ENCODE results near the gene ZNF148.

ZNF148 gene

DNA sequence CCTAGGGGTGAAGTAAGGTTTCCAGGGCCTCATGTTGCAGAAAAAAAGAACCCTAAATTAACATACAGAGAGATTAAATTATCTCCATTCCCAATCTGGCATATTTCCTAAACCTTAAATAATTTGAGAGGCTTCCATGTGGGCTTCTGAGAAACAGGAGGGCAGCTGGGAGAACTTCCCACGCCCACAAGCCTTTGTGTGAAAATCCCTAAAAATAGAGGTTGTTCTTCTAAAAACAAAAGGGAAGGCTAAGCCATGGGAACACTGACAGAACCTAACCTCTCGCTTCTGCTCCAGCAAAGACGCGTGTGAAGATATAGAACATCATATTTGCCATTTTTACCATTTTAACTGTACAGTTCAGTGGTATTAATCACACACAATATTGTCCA, 161.8 kb downstream of the ZNF148 start:
- DNase-seq = no peak

DNA sequence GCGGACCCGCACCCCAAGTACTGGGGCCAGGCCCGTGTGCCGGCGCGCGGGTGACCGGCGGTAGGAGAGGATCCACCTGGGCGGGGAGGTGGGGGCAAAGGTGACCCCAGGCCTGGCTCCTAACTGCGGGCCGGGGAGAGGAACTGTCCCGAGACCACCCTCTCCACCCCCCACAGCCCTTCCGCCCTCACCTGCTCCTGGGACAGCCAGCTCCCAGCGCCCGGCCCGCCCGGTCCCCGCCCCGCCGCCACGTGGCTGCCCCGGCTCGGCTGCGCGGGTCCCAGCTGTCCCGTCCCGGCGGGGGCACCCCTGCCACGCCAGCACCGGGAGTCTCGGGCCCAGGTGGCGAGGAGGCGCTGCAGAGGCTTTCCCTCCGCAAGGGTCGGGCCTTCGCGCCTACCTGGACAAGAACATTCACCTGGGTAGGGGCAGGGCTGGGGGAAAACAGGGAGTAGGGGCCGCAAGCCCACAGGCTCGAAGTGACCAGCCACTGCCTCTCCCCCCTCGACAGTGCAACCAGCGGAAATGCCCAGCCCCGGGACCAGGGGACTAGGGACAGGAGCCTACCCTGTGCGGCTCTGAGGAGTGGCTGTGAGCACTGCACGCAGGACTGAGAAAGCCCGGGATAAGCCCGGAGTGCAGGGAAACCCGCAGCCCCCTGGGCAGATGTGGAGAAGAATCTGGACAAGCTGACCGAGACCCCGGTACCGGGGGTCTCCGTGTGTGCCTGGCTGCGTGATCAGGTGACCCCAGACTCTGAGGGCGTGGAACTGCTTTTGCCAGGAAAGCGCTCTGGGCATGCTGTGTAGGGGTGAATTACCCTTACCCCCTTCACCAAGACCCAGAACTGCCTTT, 162.4 kb downstream of the ZNF148 start, which contains the start of gene SLC12A8:
Gene SLC12A8 (minus strand): TSS at position 240 of the 855 bp plus-strand sequence. CDS start 1,399 bp downstream, outside the sequence.
- no peak for DNase-seq

DNA sequence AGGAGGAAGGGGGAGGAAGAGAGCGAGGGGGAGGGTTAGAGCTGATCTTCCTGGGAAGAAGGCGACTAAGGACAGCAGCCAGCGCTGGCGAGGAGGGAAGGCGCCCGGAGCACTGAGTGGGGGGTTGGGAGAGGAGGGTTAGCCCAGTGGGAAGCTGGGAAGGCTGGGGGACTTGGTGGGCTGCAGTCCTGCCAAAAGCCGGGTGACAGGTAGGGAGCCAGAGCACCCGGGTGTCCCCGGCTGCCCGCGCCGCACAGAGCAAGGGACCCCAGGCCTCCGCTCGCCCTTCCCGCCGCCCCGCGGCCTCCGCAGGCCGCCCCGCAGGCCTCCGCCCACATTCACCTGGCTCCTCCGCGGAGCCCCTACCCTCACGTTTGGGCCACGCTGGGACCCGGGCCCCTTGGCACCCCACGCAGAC, 163.0 kb downstream of the ZNF148 start:
- no peak for DNase-seq

DNA sequence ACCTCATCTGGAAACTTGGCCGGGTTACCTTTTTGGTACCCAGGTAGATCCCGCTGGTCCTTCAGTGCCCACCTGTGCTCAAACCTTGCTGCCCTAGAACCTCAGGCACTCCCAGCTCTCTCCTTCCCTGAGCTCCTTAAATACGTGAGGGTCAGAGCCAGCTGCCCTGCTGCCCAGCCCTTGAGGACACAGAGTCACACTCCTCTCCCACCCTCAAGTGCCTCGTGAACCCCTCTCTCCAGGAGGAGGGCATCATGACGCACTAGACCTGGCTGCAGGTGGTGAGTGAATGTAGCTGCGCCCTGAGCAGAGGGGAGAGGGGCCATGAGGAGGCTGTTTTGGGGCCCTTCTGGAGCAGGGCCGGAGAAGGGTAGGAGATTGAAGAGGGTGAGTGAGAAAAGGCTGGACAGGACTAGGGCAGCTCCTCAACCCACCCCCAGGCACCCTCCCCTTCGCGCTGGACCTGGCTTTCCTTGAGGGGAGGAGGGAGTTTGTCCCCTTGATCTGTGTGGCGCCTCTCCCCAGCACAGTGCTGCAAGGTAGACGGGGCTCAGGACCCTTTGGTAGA, 163.5 kb downstream of the ZNF148 start:
- DNase-seq = no peak

DNA sequence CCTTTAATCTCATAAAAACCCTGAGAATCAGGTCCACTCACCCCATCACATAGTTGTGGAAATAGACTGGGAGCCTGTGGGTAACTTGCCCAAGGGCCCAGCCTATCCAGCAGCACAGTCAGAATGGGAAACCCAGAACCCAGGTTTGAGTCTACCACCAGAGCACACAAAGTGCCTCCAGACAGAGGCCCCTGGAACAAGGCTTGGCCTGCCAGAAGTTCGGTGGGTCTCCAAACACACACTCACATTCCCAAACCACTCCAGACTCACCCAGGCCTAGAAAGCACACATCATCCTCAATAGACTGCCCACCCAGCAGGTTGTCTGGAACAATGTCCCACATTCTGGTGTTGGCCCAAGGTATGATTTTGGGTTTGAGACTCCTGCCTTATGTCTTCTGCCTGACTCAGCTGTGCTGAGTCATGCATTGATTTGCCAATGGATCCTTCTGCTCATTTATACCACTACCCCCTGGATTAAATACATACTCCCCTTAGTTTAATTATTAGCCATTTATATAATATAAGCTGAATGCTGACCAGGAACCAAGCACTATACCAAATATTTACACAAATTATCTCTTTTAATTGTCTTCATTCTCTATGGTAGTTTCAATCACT, 167.1 kb downstream of the ZNF148 start:
- DNase-seq = no peak

DNA sequence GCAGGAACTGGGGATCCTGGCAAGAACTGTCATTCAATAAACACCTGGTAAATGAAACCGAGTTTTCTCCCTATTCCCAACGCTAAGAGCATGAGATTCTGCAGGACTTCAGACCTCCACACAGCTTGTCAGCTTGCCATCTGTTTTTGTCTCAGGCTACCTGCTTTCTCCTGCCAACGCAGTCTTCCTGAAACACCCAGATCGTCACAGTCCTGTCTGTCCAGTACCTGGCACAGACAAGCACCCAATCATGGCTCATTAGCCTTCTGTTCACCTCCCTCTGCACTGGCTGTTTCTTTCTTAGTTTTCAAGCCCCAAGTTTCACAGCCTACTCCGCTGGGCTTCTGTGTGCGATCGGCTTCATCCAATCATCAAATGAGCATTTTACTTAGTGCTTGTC, 167.6 kb downstream of the ZNF148 start:
- DNase-seq = no peak

DNA sequence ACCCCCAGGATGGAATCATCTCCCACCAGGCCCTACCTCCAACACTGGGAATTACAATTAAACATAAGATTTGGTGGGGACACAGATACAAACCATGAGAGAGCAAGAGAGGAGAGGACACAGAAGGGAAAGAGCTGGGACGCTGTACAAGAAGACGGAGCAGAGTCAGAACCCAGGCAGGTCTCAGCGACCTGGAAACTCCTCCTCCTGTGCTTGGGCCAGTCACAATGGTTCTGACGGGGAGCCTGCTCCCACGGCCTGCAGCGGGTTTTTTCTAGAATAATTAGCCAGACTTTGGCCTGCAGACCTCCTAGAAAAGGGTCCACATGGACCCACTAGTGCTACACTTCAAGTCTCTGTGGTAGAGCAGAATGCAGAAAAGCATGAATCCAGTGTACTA, 168.2 kb downstream of the ZNF148 start:
- DNase-seq = no peak

DNA sequence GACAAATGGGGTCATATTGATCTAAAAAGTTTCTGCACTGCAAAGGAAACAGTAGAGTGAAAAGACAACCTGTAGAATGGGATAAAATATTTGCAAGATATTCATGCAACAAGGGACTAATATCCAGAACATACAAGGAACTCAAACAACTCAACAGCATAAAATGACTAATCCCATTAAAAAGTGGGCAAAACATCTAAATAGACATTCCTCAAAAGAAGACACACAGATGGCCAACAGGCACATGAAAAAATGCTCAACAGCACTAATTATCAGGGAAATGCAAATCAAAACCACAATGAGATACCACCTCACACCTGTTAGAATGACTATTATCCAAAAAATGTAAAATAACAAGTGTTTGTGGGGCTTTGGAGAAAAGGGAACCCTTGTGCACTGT, 171.4 kb downstream of the ZNF148 start:
- DNase-seq = no peak

DNA sequence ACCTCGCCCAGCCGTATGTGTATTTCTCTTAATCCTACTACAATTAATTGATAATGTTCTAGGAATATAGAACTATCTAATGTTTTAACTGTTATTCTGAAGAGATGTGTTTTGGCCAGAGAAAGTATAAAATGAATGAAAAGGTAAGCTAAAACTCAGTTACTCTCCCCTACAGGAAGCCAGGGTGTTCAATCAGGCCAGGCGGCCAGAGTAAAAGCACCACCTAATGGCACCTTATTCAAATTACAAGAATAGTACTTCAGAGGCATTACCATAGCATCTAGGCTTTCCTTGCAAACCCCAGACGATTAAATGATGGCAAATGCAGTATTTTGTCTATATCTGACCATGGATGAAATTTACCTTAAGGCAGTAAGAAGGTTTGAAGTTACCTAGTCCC, 172.9 kb downstream of the ZNF148 start:
- no peak for DNase-seq

DNA sequence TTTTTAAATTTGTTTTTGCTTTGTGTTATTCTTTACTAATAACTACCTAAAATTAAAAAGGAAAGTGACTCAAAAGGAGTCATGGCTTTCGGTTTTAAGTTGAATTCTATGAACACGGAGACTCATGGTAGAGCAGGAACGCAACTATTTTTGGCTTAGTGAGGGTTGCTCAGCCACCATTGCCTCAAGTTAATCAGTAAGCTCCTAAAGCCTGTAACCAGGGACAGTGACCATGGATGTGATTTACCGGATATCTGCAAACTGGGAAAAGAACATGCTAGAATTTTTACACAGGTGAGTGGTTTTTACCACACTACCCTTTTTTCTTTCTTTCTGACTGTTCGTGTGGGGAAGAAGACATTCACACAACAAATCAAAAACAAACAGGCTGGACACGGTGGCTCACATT, 174.4 kb downstream of the ZNF148 start:
- DNase-seq = no peak

DNA sequence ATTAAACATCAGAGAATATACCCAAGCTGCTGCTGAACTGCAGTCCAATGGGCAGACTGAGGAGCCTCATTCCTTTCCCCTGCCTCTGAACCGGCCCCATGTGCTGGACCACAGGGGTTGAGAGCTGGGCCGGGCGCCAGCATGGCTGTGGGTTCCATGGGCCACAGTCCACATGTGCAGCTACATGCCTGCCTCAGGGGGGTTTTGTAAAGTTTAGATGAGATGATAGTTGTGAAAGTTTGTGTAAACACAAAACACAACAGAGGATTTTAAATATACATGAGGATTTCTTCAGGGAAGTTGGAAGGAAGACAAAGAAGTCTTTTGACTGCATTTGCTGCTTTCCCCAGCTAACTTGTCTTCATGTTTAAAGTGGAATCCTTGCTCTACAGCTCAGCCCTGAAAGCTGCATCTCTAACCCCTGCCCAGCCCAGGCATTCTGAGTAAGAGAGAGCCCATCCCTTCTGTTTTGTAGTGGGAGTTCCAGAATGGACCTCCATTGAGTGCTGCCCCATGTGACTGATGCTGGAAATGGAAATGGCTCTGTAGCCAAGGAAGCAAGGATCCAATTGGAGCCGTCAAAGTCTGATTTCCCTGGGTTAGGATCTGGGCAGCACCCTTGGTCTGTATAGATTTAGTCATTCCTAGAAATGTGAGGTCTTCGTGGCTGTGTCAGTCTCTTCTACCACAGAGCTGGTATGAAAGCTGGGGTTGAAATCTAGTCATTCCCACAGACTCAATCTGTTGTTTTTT, 180.1 kb downstream of the ZNF148 start:
- no peak for DNase-seq

DNA sequence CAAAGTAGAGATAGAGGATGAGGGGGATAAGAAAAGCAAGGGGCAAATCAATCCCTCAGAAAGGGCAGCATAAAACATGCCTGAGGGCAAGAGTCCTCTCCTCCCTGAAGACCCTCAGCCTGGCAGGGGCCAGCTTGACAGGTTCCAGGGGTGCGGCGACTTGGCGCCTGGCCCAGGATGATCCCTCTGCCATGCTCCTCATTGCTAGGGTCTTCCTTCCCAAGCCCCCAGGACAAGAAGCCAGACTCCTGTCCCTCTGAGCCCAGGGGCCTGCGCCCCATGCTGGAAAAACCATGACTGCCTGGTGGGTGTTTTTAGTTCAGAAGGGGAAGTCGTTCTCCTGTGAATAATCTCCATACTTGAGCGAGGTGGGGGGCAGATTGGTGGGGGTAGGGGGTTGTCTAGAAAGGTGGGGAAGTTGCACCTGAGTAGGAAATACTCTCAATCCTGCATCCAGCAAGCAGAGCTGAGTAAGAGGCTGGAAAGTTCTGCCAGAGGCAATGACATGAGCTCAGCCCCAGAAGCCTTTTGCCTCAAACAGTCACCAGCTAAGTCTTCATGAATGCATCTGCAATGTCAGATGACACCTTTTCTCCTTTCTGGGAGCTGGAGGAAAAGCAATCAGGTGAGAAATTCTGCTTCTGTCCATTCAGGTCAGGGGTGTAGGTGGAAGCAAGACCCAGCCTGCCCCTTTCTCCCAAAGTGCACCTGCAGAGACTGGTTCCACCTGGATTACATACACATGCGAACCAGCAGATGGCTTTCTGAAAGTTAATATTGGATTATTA, 180.9 kb downstream of the ZNF148 start:
- DNase-seq = no peak

DNA sequence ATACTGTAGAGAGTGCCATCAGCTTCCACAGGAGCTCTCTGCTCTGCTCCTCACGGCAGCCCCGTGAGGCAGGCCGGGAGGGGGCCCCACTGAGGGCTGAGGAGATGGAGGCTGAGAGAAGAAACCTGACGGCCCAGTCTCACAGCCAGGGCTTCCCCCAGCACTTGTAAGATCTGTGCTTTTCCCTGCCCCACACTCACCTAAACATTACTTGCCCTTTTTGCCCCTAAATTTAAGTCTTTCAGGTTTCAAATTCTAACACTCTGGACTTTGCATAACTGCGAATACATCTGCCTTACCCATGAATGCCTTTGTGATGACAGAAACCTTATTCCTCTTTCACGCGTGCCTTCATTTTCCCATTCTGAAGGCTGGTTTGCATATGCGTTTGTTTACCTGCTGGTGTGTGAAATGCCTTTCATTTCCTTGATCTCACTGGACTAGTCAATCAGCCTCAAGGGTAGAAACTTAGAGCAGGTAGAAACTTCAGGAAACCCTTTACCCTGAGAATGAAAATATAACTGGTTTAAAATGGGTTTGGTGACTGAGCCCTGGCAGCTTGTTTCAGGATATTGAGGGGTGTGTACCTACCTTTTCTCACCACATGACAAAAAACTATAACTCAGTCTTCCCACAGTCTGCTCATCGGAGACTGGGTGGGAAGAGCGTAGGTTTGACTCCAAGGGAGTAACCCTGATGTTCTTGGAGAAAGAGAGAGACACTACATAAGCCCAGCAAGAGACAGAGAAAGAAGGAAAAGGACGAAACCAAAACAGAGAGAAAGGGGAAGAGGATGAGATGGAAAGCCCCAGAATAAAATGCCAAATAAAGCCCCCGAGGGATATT, 182.7 kb downstream of the ZNF148 start:
- no peak for DNase-seq

DNA sequence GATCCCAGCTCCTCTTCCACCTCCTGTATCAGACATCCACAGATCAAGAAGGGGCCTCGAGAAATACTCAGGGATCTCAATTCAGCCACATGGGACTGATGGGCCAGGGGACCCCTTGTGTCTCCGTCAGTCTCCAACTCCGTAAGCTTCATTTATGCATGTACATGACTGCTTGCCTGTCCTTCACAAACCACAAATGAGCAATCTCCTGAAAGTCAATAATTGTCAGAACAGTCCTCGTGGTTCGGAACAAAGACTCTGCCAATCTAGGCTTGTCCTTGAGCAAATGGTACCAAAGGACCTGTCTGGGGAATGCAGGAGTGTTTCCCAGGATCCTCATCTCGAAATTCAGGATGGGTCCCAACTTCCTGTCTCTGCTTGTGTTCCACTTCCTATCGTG, 183.4 kb downstream of the ZNF148 start:
- DNase-seq = no peak

DNA sequence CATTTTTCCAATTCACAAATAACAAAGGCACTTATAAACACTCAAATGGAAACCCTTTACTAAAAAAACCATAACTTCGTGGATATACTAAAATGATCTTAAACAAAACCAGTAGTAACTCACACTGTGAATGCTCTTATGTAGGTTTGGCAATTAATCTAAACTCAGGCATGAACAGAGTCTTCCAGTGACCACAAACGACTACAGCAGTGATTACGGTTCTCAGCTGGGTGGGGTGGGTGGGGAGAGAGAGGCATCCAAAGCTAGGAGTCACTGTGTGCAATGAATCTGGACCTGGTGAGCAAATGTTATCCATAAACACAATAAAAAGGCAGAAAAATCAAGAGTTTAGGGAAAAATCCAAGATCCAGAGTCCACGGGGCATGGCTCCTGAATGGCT, 183.9 kb downstream of the ZNF148 start:
- no peak for DNase-seq

DNA sequence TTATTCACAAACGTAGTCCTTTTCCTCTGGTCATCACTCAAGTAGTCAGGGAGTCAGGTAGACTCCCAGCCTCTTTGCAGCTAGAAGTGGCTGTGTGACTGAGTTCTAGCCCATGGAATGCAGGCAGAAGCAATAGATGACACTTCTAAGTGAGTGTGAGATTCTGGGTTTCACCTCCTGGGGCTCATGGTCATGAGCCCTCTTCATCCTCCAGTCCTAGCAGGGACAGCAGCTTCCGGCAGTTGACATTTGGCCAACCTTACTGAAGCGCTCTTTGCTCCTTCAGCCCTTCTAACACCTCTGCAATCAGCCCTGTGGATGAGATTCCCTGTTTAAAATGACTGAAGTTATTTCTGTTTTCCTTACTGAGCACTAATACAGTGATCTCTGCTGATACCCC, 184.3 kb downstream of the ZNF148 start:
- DNase-seq = no peak

DNA sequence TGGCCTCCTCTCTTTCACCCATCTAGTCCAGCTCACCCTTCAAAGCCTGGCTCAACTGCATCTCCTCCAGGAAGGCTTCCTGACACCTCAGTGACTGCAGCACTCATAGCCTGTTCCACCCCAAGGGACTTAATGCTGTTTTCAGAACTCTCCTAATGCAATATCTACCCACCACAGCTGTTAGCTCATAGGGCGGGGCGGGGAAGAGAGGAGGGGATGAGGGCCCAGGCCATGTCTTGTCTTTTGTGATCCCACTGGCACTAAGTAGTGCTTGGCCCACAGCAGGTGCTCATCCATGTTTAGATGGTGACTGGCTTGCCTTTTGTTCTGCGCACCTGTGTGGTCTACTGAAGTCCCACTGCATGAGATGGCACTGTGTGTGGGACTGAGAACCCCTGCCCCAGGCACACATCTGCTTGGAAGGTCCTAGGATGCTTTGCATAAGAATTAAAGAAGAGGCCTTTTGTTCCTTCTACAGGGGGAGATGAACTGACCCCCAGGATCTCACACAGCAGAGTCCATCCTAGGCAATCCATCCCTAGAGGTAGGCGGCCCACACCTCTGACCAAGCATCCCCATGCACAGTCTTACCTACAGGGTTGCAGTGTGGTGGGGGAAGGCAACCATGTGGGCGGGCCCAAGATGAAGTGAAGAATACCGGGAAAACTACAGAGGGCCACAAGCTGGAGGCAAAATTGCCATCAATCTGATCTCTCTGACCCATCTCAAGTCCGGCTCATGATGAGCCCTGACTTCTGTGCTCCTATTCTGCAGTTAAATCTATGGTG, 185.6 kb downstream of the ZNF148 start:
- DNase-seq = no peak

DNA sequence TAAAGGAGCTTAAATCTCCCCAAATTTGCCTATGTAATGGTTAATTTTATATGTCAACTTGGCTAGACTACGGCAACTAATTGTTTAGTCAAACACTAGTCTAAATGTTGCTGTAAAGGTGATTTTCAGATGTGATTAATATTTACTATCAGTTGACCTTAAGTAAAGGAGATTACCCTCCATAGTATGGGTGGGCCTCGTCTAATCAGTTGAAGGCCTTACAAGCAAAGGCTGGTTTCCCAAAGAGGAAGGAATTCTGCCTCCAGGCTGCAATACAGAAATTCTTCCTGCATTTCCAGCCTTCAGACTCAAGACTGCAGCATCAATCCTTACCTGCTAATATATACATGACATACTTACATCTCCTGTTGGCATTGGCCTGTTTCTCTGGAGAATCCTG, 186.2 kb downstream of the ZNF148 start:
- no peak for DNase-seq

DNA sequence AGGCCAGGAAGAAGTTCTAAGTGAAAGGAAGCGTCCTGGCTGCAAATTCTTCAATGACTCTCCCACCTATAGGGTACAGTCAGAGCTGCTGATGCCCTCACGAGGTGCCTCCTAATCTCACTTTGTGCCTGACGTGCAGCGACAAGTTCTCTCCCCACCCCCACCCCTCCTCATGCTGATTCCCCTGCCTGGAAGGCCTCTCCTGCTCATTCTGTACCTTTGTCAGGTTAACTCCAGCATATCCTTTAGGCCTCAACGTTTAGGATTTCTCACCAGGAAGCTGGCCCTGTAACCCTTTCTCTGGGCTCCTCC, 187.6 kb downstream of the ZNF148 start:
- no peak for DNase-seq

DNA sequence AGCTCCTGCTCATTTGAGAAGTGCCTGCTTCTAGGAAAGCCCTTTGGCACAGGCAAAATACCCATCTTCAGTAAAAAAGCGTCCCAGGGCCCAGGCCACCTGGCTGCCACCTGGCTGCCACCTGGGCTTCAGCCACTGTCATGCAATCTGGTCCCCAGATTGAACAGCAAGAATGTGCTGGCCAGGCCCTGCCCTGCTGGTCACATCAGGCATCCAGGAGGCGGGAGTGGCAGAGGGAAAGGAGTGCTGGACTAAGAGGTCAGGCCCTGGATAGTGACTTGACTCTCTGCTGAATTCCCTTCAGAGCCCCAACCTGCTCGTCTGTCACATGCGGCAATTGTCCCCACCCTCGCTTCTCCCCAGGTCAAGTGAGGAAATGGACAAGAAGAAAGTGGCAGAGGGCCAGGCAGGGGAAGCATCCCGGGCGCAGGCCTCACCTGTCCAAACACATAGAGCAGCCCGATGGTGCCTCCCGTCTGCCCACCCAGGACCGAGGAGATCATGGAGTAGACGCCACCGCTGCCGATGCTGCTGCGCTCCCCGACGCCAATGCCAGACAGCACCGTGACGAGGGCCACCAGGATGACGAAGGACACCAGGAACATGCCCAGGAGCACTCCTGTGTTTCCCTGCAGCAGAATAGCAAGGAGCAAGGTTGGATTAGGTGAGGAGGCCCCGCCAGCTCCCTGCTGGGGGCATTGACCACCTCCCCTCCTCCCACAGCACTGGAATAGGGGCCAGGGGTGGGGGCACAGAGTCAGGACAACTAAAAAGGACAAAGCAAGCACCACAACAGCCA, 188.1 kb downstream of the ZNF148 start:
- no peak for DNase-seq
